Measurements from ENCODE around the gene GCDH. TPM values are rescaled to one million over a fixed set of nuclear protein-coding genes. Genes with fewer than 3 reads are reported as not detected.

Gene GCDH
- total RNA-seq, 1 donor from 2014 or later, result 35.2 TPM

DNA sequence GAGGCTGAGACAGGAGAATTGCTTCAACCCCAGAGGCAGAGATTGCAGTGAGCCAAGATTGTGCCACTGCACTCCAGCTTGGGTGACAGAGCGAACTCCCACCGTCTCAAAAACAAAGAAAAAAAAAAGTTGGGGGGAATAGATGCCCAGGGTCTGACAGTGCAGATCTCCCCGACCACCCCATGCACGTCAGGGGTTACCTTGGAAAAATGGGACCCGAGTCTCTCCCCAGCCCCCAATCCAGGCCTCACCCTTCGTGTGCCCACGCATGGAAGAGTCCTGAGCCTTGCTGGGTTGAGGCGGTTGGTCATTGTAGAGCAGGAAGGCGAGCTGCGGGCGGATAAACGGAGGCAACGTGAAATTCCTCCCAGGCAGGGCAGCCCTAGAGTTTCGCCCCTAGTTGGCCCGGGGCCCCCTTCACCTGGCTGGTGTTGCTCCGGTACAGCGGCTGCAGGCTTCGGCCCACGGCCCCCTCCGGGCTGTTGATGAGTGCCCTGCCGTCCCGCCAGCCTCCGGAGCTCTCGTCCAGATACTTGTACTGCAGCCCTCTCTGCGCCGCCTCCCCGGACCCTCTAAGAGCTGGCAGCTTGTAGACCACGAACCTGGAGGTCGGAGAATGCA lies 10.3 kb upstream of the GCDH start:
- TF ChIP-seq, protein P1, sequence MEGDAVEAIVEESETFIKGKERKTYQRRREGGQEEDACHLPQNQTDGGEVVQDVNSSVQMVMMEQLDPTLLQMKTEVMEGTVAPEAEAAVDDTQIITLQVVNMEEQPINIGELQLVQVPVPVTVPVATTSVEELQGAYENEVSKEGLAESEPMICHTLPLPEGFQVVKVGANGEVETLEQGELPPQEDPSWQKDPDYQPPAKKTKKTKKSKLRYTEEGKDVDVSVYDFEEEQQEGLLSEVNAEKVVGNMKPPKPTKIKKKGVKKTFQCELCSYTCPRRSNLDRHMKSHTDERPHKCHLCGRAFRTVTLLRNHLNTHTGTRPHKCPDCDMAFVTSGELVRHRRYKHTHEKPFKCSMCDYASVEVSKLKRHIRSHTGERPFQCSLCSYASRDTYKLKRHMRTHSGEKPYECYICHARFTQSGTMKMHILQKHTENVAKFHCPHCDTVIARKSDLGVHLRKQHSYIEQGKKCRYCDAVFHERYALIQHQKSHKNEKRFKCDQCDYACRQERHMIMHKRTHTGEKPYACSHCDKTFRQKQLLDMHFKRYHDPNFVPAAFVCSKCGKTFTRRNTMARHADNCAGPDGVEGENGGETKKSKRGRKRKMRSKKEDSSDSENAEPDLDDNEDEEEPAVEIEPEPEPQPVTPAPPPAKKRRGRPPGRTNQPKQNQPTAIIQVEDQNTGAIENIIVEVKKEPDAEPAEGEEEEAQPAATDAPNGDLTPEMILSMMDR (IDR thresholded peaks at IDR 0.05; ENCODE audit: insufficient read depth, low read length, poor library complexity, severe bottlenecking), result no peak
- no peaks in the 10 kb centered on the region for H3K36me3 ChIP-seq (ENCODE audit: control insufficient read depth, insufficient read depth, low read length)
- peak overlapping the region; percentile 78 for H3K4me3 ChIP-seq (ENCODE audit: low read depth, low read length)
- H3K27me3 ChIP-seq (ENCODE audit: control insufficient read depth, insufficient read depth, low read length), result peaks cover 17% of the 10 kb centered on the region
- no peak for DNase-seq (ENCODE audit: low read depth)

DNA sequence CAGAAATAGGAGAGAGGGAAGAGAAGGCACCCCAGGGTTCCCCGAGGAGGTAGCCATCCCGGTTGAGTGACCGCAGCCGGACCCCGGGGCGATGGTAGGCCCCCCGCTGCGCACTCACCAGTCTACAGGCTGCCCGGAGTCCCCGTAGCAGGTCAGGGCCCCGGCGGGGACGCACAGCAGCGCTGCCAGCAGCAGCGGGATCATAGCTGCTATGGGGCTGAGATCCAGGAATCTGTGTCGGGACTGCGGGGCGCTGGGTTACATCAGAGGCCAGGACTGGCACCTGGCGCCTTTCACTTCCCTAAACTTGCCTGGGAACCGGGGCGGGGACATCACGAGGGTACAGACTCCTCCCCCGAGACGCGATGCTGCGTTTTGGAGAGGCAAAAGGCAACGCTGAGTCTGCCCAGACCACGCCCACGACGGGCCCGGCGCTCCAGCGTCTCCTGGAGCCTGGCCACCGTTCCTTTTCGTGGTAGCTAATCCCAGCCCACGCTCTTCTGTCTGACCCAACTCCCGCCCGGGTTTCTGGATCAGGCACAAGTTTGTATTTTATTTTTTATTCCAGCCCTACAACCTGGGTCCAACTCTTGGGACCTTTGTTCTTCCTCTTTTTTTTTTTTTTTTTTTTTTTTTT lies 9.7 kb upstream of the GCDH start, which contains the start of gene DNASE2:
DNASE2 (minus strand) TSS at position 278 of the 637 bp plus-strand sequence; CDS start at position 204, 74 bp downstream.
- Histone ChIP-seq H3K36me3 (ENCODE audit: control insufficient read depth, insufficient read depth, low read length) (no peaks in the 10 kb centered on the region), H3K27me3 (ENCODE audit: control insufficient read depth, insufficient read depth, low read length) (peaks cover 23% of the 10 kb centered on the region), H3K4me3 (ENCODE audit: low read depth, low read length) (peak within 1 kb of the TSS; percentile 78)
- DNase-seq (ENCODE audit: low read depth), result peak; percentile 61
- TF ChIP-seq, protein P1 (IDR thresholded peaks at IDR 0.05; ENCODE audit: insufficient read depth, low read length, poor library complexity, severe bottlenecking), result no peak

DNA sequence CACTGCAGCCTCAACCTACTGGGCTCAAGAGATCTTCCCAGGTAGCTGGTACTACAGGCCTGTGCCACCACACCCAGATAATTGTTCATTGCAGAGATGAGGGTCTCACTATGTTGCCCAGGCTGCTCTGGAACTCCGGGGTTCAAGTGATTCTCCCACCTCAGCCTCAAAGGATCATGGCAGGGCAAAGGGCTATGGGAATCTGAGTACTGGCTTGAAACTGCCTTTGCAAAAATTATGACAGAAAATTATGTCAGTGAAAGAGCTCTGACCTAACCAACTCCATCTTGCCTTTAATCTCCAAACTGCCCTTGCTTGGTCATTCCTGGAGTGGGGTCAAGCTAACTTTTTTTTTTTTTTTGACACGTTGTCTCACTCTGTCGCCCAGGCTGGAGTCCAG lies 8.4 kb upstream of the GCDH start:
- TF ChIP-seq, protein P1 (IDR thresholded peaks at IDR 0.05; ENCODE audit: insufficient read depth, low read length, poor library complexity, severe bottlenecking), result no peak
- Histone ChIP-seq H3K27me3 (ENCODE audit: control insufficient read depth, insufficient read depth, low read length) (peaks cover 33% of the 10 kb centered on the region), H3K4me3 (ENCODE audit: low read depth, low read length) (no peak overlapping the region), H3K36me3 (ENCODE audit: control insufficient read depth, insufficient read depth, low read length) (no peaks in the 10 kb centered on the region)
- no peak for DNase-seq (ENCODE audit: low read depth)

DNA sequence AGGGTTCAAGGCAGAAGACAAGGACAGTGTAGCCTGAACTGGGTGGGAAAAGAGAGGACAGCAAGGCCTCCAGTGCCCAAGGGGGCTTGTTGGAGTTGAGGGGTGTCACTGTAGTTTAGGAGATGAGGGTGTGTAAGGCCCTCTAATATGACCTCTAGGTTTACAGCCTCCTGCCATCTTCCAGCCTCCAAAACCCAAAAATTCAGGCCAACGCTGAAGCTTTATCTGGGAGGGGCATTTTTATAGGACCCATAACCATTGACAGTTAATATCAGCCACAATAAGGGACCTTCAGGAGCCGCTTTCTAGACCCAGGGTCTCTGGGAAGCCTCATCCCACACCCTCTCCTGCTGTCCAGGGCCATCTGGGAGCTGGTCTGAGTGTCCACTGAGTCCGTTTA lies 6.8 kb upstream of the GCDH start:
- H3K36me3 ChIP-seq (ENCODE audit: control insufficient read depth, insufficient read depth, low read length), result no peaks in the 10 kb centered on the region
- no peak for DNase-seq (ENCODE audit: low read depth)
- TF ChIP-seq, protein P1 (IDR thresholded peaks at IDR 0.05; ENCODE audit: insufficient read depth, low read length, poor library complexity, severe bottlenecking), result no peak
- peaks cover 35% of the 10 kb centered on the region for H3K27me3 ChIP-seq (ENCODE audit: control insufficient read depth, insufficient read depth, low read length)
- H3K4me3 ChIP-seq (ENCODE audit: low read depth, low read length), result no peak overlapping the region

DNA sequence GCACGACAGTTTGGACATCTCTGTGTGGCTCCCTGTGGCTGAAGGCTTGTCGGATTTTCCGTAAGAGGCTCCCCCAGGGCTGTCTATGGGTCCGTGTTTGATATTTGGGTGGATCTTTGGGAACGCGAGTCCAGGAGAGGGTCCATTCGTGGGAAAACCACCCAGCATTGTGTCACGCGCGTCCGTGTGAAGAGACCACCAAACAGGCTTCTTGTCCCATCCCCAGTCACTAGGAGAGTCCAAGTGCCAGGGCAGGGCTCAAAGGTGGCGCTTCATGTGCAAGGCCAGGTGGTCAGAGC lies 6.4 kb upstream of the GCDH start:
- Histone ChIP-seq H3K4me3 (ENCODE audit: low read depth, low read length) (no peak overlapping the region), H3K27me3 (ENCODE audit: control insufficient read depth, insufficient read depth, low read length) (peaks cover 35% of the 10 kb centered on the region), H3K36me3 (ENCODE audit: control insufficient read depth, insufficient read depth, low read length) (no peaks in the 10 kb centered on the region)
- DNase-seq (ENCODE audit: low read depth), result no peak
- TF ChIP-seq, protein P1 (IDR thresholded peaks at IDR 0.05; ENCODE audit: insufficient read depth, low read length, poor library complexity, severe bottlenecking), result no peak
